DMS153 (cell line): ENCODE data around the gene IRAG1.

Experiments
- DNase-seq: peaks from one replicate; lab custom pipeline; 2025; lab: John Stamatoyannopoulos, UW

Gene IRAG1

DNA sequence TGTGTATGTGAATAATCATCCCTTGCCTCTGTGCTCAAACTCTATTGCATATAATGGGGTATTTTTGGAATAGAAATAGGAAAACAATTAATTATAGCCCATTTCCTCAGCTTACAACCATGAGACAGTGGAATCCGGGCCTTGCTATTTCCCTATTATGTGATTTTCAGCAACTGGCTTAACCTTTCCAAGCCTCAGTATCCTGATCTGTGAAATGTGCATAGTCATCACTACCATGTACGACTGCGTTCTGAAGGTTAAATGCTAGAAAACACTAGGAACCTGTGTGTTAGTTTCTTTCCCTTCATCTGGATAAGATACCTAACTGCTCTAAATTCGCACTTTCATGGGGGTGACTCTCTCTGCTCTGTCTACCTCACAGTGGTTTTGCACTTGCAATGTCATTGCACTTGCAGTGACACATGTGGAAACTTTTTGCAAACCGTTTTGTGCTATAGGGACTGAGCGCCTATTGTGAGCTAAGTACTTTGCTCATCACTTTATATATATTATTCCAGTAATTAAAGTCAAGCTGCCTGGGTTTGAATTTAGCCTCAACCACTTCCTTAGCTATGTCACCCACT lies 48.3 kb downstream of the IRAG1 start:
- no peak for DNase-seq
